Hypothalamus (tissue), 51 donors: ENCODE data around the gene ATXN1.
A peak's percentile ranks its signal among the peaks of the same experiment; 100 is the strongest.
"Not testable (repeated sequence)": the region's sequence is repeated elsewhere in the genome, so short reads cannot be mapped to it uniquely, and the experiment has no call there.

Source experiments
- DNase-seq, 51 donors: peaks; one replicate each; lab custom pipeline; 2025; lab: John Stamatoyannopoulos, UW

Gene ATXN1

DNA sequence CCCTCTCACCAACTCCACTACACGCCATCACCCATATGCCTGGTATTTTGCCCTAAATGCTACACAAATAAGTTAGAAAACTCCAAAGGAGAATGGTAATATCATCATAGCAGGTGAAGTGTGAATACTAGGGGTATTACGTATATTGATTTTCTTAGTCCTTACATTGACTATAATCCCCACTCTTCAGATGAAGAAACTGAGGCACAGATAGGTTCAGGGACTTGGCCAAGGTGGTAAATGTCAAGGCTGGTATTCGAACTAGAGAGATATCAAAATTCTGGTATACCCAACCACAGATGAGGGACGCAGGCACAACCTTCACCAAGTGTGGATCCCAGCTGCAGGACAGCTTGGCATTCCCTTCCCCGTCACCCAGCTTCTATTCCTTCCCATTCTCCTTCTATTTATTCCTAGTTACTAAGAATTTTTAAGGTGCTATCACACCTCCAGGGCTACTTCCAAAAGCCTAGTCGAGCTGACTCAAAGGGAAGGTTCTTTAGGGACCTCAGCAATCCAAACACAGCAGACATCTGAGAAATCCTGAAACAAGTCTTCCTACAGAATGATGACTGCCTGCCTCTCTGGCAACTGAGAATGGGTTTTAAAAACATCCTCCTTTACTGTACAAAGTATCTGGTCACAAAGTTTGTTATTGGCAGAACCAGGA, 32.6 kb downstream of the ATXN1 start:
- no peak for DNase-seq

GRCh38 chr6:16727996-16728395, 33.3 kb downstream of the ATXN1 start:
- DNase-seq = no peak

GRCh38 chr6:16725145-16725864, 36.0 kb downstream of the ATXN1 start:
- no peak for DNase-seq

- DNase-seq = no peak
Measured at GRCh38 chr6:16723826-16724225, 37.4 kb downstream of the ATXN1 start.

DNA sequence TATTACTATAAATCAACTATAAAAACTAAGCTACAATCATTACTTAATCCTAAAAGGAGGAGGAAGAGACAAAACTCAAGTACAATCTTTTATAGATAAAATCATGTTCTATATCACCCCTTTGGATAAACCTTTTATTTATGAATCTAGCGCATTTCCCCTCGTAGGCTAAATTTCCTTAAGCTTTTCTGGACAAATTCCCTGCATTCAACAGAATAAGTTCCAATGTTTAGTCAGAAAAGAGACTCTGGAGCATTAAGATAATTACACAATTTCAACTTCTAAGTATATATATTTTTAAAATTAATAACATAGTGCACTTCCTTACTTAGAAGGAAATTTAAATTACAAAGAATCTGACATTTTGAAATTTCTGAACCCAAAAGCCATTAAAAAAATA, 37.9 kb downstream of the ATXN1 start:
- no peak for DNase-seq

- DNase-seq = no peak
Measured at GRCh38 chr6:16722630-16723029, 38.6 kb downstream of the ATXN1 start.

DNA sequence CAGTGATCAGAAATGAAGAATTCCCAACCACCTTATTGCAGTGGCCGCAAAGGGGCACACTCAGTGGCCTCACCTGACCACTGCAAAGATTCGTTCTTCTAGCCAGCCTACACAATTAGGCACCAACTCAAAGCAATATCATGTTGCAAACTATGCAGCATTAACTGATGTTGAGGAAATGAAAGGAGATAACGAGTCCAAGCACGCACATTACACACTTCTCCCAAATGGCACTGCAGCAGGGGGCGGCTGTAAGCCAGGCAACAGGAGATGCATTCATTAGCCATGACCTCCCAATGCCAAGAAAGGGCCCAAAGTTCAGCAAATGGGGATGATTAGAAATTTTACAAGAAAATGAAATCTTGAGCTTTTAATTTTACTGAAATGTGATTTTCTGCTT, 39.3 kb downstream of the ATXN1 start:
- peak in 2 of 51 donors; percentile 7 to 11 for DNase-seq

DNA sequence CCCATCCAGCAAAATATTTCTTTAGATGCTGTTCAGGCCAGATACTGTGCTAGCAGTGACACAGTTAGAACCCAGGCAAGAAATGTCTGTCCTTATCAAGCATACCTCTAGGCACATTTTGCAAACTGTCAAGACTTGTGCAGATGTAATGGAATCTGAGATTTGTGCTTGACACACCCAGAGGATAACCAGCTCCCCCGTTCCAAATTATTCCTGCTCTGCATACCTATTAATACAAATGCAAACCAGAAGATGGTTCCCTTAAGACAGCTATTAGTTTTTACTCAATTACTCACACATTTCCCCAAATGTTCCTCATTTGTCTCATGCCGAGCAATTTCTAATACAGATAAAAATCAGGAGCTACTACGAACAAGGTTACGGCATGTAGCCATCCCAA, 40.4 kb downstream of the ATXN1 start:
- DNase-seq = no peak

DNA sequence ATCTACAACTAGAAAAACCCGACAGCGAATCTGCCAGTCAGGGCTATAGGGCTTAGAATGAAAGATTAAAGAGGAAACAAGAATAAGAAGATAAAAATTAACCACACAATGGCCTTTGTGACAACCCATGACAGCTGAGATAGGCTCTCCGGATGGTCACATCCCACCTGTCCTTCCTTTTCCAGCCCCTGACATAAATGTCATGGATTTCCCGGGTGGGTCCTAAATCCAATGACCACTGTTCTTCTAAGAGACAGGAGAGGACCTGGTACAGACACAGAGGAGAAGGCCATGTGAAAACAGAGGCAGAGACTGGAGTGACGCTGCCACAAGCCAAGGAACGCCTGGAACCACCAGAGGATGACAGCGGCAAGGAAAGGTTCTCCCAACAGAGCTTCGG, 41.8 kb downstream of the ATXN1 start:
- no peak for DNase-seq

DNA sequence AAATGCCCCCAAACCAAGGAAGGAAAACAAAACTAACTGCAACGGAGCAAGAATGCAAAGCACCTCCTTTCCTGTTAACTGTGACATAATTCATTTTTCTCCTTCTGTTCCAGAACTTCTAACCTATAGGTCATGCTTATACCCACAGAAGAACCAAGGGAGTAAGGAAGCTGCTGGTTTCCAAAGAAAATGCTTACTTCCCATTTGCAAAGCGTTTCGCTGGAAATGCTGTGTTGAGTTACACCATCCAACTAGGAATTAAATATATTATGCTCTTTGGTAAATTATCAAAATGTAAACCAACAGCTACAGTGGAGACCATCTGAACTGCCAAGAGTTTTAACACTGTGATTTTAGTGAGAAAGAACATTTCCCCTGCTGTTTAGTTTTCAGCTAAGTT, 42.9 kb downstream of the ATXN1 start:
- DNase-seq = no peak

DNA sequence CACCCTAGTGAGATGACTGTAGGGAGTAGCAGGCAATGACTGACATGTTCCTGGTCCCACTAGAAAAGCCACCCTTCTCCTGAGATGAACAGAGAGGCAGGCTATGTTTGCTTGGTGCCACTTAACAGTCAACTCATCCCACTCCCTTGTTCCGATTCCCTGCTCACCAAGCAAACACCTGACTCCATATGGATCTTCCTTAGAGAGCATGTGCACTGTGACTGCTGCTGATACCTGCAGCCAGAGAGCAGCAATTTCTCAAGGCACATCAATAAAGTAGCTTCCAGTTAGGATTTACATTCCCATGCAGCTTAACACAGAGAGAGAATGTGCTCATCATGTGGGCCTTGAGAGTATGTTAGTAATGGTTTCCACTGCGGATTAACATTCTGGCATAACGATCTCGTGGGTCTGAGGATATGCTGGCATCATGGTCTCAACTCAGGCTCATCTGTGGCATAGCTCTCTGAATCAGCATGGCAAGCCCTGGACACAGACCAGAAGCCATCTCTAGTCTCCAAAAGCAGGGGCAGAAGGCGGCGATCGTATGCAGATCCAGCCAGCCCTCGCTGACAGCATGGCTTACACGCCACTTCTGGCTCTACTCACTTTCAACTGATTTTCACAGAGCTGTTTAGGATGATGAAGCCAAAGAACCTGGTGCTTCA, 43.9 kb downstream of the ATXN1 start:
- no peak for DNase-seq

DNA sequence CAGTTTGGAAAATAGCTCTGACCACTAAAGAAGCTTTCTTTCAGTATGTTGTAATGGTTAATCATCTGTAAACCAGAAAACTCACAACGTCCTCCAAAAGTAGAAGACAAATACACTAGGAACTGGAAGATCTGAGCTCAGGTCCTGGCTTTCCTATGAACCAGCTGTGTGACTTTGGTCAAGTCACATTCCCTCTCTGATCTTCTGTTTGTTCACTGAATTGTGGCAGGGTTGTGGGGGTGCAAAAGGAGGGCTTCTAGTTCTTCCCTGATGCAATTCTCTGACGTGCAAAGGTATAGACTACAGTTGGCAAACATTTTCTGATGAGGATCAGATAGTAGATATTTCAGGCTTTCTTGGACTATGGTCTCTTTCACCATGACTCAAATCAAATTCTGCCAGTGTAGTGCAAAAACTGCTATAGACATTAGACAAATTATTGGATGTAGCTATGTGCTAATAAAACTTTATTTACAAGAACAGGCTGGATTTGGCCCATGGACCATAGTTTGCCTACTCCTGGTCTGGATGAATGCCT, 44.9 kb downstream of the ATXN1 start:
- no peak for DNase-seq

- DNase-seq = no peak
Measured at GRCh38 chr6:16713597-16713996, 47.7 kb downstream of the ATXN1 start.

GRCh38 chr6:16712931-16713484, 48.3 kb downstream of the ATXN1 start:
- DNase-seq = peak in 3 of 51 donors; percentile 12 to 75 (median 26)

GRCh38 chr6:16712255-16712930, 48.9 kb downstream of the ATXN1 start:
- DNase-seq = no peak

- no peak for DNase-seq
Measured at GRCh38 chr6:16711546-16712254, 49.6 kb downstream of the ATXN1 start.

DNA sequence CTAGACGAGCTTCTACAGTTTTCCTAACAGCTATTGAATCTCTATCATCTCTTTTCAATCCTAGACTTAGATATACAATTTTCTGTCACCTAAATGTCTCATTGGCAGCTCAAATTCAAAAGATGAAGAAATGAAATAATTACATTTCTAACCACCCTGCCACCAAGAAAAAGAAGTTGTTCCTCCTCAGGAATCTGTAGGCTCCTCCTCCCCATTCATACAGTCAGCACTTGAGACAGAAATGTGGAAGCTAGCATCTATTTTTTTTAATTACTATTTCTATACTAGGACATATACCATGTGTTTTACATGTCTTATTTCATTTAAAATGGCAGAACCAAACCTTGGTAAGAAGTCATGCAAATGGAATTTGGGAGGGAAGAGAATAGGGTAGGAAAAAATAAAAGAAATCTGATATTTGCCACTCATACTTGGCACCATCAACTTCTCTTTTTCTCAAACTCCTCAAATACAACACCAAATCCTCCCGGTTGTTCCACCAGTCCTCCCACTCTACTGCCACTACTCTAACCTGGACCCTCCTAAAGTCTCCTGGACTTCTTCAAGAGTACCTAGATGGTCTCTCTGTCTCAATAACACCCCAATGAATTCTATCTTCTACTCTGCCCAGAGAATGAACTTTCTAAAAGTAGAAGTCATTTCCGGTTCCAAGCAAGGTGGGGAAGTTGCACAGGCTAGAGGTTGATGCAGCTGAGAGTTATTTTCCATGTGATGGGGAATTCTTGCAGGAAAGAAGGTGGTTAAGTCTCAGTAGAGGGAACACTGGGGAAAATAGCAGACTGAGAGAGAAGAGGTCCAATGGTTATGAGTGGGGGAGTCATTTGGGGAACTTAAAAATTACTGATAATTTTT, 54.1 kb downstream of the ATXN1 start:
- no peak for DNase-seq

DNA sequence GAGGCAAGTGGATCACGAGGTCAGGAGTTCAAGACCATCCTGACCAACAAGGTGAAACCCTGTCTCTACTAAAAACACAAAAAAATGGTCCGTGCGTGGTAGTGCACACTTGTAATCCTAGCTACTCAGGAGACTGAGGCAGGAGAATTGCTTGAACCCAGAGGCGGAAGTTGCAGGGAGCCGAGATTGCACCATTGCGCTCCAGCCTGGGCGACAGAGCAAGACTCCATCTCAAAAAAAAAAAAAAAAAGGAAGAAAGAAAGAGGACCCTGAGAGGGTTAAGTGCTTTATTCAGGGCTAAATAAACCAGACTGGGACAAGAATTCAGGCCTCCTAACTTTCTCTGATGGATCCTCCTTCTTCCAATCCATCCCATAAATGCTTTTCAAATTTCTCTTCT, 54.8 kb downstream of the ATXN1 start:
- not testable (repeated sequence) for DNase-seq

DNA sequence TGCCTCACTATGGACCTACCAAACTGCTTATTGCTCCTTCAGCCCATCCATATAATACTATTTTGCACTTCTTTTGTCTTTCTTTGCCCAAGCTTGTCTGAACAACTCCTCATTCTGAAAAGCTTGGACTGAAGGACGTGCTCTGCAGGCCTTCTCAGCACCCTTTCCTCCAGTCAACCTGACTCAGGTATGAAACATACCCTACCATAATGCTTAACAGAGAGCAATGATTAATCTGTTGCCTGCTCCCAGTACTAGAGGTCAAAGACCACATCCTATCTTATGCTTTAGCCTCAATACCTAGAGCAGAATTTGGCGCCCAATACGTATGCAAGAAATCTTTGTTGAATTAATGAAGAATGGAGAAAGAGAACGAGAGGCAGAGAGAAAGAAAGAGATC, 55.2 kb downstream of the ATXN1 start:
- no peak for DNase-seq
